ENCODE results near the gene RFNG.

The RFNG gene

GRCh38 chr17:82092995-82093751 lies 41.6 kb upstream of the RFNG start:
- Mint-ChIP-seq H3K4me1 (ENCODE audit: low read depth) (peaks cover 14% of the 10 kb centered on the region), H3K36me3 (ENCODE audit: low read depth) (peaks cover 73% of the 10 kb centered on the region), H3K4me3 (peak overlapping the region; percentile 36), H3K27me3 (no peaks in the 10 kb centered on the region), H3K27ac (peak overlapping the region; percentile 73), H3K9me3 (no peaks in the 10 kb centered on the region)
- DNase-seq, result no peak

DNA sequence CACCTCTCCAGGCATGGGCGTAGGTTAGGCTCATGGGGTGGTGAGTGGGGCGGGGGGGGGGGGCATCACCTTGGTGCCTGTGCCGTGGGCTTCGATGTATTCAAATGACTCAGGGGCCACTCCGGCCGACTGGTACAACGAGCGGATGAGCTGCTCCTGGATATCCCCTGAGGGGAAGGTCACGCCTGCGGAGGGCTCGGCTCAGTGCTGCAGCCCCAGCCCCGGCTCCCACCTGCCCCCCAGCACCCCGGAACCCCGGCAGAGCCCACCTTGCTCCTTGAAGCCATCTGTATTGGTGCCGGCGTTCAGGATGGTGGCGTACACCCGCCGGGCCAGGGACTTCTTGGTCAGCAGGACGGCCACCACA lies 41.0 kb upstream of the RFNG start:
- H3K36me3 Mint-ChIP-seq (ENCODE audit: low read depth), result peaks cover 79% of the 10 kb centered on the region
- H3K27ac Mint-ChIP-seq, result no peak overlapping the region
- H3K9me3 Mint-ChIP-seq, result no peaks in the 10 kb centered on the region
- DNase-seq, result no peak
- no peaks in the 10 kb centered on the region for H3K27me3 Mint-ChIP-seq
- H3K4me3 Mint-ChIP-seq, result no peak overlapping the region
- H3K4me1 Mint-ChIP-seq (ENCODE audit: low read depth), result peaks cover 14% of the 10 kb centered on the region

- DNase-seq, result no peak
- peaks cover 83% of the 10 kb centered on the region for H3K36me3 Mint-ChIP-seq (ENCODE audit: low read depth)
- no peak overlapping the region for H3K27ac Mint-ChIP-seq
- peaks cover 14% of the 10 kb centered on the region for H3K4me1 Mint-ChIP-seq (ENCODE audit: low read depth)
- no peak overlapping the region for H3K4me3 Mint-ChIP-seq
- H3K9me3 Mint-ChIP-seq, result no peaks in the 10 kb centered on the region
- H3K27me3 Mint-ChIP-seq, result no peaks in the 10 kb centered on the region
Measured at GRCh38 chr17:82092094-82092586, 40.5 kb upstream of the RFNG start.

DNA sequence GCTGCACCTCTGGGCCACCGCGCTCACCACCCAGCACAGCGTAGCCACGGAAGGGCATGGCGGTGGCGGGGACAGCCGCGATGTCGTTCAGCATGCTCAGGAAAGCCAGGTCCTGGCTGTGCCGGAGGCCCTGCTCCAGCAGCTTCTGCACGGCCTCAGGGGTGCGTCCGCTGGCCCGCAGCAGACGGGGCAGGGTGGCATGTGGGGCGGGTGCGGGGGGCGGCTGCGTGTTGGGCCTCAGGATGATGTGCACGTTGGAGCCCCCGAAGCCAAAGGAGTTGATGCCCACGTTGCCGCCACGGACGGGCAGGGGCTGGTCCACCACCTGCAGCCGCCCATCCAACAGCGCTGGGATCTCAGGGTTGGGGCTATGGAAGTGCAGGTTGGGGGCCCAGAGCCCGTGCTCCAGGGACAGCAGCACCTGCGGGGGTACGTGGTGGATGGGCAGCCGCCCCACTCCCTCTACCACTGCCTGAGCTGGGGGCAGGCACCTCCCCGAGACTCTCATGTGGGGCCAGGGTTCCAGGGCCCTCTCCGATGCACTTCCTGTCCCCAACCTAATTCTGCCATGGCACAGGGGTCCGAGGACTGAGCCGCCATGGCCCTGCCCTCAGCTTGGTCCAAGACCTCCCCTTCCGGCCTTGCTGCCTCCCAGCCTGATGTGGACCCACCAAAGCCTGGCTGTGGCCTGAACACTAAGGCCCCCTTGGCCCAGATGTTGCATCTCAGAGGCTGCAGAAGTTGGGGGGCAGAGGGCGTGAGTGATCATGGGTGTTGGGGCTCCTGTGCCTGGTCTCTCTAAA lies 39.9 kb upstream of the RFNG start:
- H3K27me3 Mint-ChIP-seq, result no peaks in the 10 kb centered on the region
- no peaks in the 10 kb centered on the region for H3K9me3 Mint-ChIP-seq
- no peak overlapping the region for H3K4me3 Mint-ChIP-seq
- DNase-seq, result no peak
- no peak overlapping the region for H3K27ac Mint-ChIP-seq
- H3K4me1 Mint-ChIP-seq (ENCODE audit: low read depth), result peaks cover 11% of the 10 kb centered on the region
- H3K36me3 Mint-ChIP-seq (ENCODE audit: low read depth), result peaks cover 85% of the 10 kb centered on the region

DNA sequence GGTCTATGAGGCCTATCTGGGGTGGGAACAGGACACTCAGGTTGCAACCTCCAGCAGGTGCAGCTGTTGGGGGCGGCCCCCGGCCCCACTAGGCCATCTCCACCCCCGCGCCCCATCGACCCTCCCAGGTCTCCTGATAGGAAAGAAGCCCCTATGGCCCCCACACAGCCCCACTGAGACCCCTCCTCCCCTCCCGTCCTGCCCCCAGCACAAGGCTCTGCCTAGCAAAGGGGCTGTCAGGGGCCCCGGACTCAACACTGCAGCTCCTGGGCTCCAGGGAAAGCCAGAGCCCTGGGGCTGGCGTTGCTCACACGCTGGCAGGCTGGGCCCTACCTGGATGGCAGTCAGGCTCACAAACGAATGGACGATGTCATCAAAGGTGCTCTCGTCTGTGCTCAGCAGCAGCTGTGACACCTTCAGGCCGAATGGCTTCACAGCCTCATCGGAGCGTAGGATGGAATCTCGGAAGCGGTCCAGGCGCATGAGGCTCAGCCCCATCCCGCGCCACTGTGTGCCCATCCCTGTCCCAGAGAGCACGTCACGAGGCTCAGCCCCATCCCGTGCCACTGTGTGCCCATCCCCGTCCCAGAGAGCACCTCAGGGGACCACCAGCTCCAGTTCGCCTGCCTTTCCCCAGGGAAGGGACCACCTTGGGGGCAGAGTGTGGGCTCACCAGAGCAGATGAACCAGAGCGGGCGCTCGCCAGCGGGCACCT lies 39.1 kb upstream of the RFNG start:
- no peak for DNase-seq
- no peaks in the 10 kb centered on the region for H3K9me3 Mint-ChIP-seq
- peak overlapping the region; percentile 18 for H3K27ac Mint-ChIP-seq
- H3K4me3 Mint-ChIP-seq, result no peak overlapping the region
- H3K27me3 Mint-ChIP-seq, result no peaks in the 10 kb centered on the region
- H3K4me1 Mint-ChIP-seq (ENCODE audit: low read depth), result peaks cover 4% of the 10 kb centered on the region
- peaks cover 84% of the 10 kb centered on the region for H3K36me3 Mint-ChIP-seq (ENCODE audit: low read depth)

- no peak for DNase-seq
- Mint-ChIP-seq H3K27me3 (no peaks in the 10 kb centered on the region), H3K4me3 (no peak overlapping the region), H3K27ac (peak overlapping the region; percentile 4), H3K4me1 (ENCODE audit: low read depth) (peaks cover 2% of the 10 kb centered on the region), H3K36me3 (ENCODE audit: low read depth) (peaks cover 81% of the 10 kb centered on the region), H3K9me3 (no peaks in the 10 kb centered on the region)
Measured at GRCh38 chr17:82089723-82090548, 38.3 kb upstream of the RFNG start.

DNA sequence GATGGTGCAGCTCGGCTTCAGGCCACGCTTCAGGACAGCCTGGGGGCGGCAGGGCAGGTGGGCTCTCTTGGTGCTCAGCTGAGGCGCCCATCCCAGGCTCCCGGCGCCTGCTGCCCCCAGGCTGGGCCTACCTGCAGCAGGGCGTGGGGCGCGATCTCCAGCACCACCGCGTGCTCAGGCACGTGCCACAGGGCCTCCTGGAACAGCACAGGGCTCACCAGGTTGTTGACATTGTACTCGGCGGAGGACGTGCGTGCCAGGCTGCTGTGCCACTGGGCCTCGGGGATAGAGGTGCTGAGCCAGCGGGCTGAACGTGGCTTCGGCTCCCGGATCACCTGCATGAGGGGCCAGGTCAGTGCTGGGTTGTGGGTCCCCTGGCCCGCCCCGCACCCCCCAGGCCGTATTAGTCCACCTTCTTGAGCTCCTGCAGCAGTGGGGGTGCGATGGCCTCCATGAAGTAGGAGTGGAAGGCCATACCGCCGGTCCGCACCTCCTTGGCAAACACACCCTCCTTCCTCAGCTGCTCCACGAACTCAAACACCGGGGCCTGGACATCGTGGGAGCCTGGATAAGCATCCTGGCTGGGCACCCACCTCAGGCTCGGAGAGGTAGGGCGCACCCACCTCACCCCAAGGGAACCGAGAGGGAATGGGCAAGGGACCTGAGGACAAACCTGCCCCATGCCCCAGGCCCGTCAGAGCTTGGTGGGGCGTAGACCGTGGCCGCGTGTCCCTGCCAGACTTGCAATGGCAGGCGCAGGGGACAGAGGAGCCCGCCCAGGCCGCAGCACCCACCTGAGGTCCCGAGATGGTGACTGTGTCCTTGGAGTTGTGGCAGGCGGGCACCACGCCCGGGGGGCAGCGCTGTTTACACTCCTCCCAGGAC lies 37.5 kb upstream of the RFNG start:
- Mint-ChIP-seq H3K36me3 (ENCODE audit: low read depth) (peaks cover 82% of the 10 kb centered on the region), H3K9me3 (no peaks in the 10 kb centered on the region), H3K27ac (no peak overlapping the region)

GRCh38 chr17:82087961-82088837 lies 36.6 kb upstream of the RFNG start:
- H3K36me3 Mint-ChIP-seq (ENCODE audit: low read depth), result peaks cover 83% of the 10 kb centered on the region
- no peak overlapping the region for H3K4me3 Mint-ChIP-seq
- H3K27me3 Mint-ChIP-seq, result no peaks in the 10 kb centered on the region
- H3K9me3 Mint-ChIP-seq, result no peaks in the 10 kb centered on the region
- no peak overlapping the region for H3K27ac Mint-ChIP-seq
- DNase-seq, result no peak
- no peaks in the 10 kb centered on the region for H3K4me1 Mint-ChIP-seq (ENCODE audit: low read depth)

More for the DNA sequence above, 37.5 kb upstream of the RFNG start:
- DNase-seq, result no peak
- Mint-ChIP-seq H3K4me1 (ENCODE audit: low read depth) (peaks cover 2% of the 10 kb centered on the region), H3K4me3 (no peak overlapping the region), H3K27me3 (no peaks in the 10 kb centered on the region)

DNA sequence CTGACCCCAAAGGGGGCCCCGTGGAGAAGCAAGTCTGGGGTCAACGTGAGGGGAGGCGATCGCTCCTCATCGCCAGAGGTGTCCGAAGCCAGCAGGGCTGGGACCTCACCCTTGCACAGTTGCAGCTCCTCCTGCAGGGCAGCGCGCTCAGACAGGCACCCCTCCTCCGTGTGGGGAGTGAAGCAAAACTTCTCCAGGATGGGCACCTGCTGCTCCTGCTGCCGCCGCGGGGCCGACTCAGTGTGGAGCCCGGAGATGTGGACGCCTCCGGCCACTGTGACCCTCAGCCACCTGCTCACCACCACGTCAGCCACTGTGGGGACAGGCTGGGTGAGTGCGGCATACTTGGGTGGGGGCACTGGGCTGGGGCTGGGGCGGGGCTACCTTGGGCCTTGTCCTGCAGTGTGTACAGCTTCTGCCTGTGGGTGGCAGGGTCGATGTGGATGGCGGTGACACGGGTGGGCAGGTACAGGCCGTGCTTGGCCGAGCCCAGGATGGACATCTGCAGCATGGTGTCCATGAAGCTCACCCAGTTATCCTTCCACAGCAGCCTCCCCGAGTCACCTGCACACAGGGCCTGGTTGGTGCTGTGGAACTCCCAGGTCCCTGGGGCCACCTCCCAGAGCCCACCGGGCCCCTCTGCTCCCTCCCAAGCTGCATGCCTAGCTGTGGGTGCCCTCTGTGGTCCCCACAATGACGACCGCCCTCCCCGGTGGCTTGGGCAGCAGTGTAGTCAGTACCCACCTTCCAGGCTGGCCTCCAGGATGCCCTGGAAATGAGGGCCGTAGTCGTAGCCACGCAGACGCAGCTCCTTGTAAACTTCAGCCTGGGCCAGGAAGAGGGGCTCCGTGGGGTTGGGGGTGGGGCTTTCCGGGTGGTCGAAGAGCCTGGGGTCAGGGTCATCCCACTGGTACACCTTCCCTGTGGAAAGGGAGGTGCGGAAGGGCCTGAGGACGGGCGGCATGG lies 35.6 kb upstream of the RFNG start:
- H3K27ac Mint-ChIP-seq, result no peak overlapping the region
- peaks cover 88% of the 10 kb centered on the region for H3K36me3 Mint-ChIP-seq (ENCODE audit: low read depth)
- H3K4me1 Mint-ChIP-seq (ENCODE audit: low read depth), result no peaks in the 10 kb centered on the region
- DNase-seq, result no peak
- H3K9me3 Mint-ChIP-seq, result no peaks in the 10 kb centered on the region
- no peaks in the 10 kb centered on the region for H3K27me3 Mint-ChIP-seq
- no peak overlapping the region for H3K4me3 Mint-ChIP-seq

DNA sequence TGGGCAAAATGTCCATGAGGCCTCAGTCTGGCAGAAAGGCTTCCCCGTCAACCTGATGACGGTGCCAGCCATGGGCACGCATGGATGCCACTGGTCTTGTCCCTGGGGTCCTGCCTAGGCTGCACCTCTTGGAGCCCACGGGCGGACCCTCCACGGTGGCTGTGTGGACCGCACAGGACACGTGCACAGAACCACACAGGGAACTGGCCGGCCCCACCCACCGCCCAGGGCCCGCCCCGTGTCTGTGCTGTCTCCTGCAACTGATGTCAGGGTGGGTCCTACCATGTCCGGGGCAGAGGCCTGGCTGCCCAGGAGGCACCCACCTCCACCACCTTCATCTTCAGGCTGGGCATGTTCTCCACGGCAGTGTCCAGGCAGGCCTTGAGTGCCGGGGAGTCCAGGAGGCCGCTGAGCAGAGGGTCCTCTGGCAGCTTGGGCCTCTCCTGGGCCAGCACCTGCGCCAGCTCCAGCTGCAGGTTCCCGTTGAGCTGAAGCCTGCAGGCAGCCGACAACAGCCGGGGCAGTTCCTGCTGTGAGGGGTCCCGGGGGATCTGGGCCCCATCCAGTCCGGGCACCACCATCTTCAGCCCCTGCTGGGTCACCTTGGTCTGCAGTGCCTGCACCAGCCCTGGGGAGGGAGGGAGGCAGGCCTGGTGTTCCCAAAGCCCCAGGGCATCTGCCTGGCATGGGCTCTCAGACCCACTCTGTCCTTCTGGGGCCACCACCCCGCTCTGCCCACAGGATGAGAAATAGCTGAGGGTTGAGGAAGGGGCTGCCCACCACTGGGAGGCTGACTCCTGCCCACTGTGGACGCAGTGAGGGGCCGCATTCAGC lies 34.5 kb upstream of the RFNG start:
- Mint-ChIP-seq H3K9me3 (no peaks in the 10 kb centered on the region), H3K27ac (no peak overlapping the region), H3K36me3 (ENCODE audit: low read depth) (peaks cover 89% of the 10 kb centered on the region), H3K4me3 (no peak overlapping the region), H3K27me3 (no peaks in the 10 kb centered on the region), H3K4me1 (ENCODE audit: low read depth) (no peaks in the 10 kb centered on the region)
- no peak for DNase-seq
